H1 (cell line): ENCODE results near the gene EWSR1. TPM values are rescaled to one million over a fixed set of nuclear protein-coding genes. Genes with fewer than 3 reads are reported as not detected.

Source experiments
- MAFK ChIP-seq: IDR thresholded peaks from 2 replicates; pipeline ENCODE4 v1.6.1; 2012; ENCODE audit warnings: low read depth, mild to moderate bottlenecking, improper control_type of control experiment, low read length
- polyA plus RNA-seq, 7 experiments: library from polyadenylated mRNA; depleted of rRNA in 3 of 7; stranded (reverse) in 5 of 7; unstranded in 2 of 7; fragments of >200 nt in 5 of 7; fragments of 200-250 nt in 2 of 7; gene quantifications; 1 replicate in 5 of 7; 2 replicates in 1 of 7; 4 replicates in 1 of 7; pipeline versions ENCODE4 v1.2.1 to v1.2.3, GENCODE V29; 2011 to 2013; ENCODE audit warnings: missing spikeins in 2 of 7, mixed read lengths in 2 of 7
- total RNA-seq: library from RNA; stranded (reverse); fragmentation: NEBNext Ultra II Directional; extraction: Animal tissue kit (Norgen Biotek cat#: 25700); gene quantifications from 2 replicates; pipeline ENCODE4 v1.2.1, GENCODE V29; 2021

The EWSR1 gene
- total and polyA plus RNA-seq, 2 of the 8 experiments (the other 6 are each of a cell fraction or from before 2014, with no cell fraction given), result 387 to 930 TPM

GRCh38 chr22:29254286-29254660 is 13.8 kb upstream of the EWSR1 start (continued):
- no peak for TF ChIP-seq MAFK
- TF ChIP-seq, all 59 proteins: peak for 0
